ENCODE measurements around the gene MTARC1.

The MTARC1 gene

GRCh38 chr1:220807726-220808125 is 21.0 kb downstream of the MTARC1 start:
- DNase-seq: no peak

GRCh38 chr1:220808345-220809186 is 21.9 kb downstream of the MTARC1 start:
- DNase-seq: no peak

GRCh38 chr1:220809187-220809550 is 22.5 kb downstream of the MTARC1 start:
- DNase-seq: no peak

- DNase-seq: no peak
These were observed 23.0 kb downstream of the MTARC1 start for GRCh38 chr1:220809704-220810103.

- peak; percentile 86 to 88 for DNase-seq
These were observed 23.5 kb downstream of the MTARC1 start for GRCh38 chr1:220810179-220810653.

GRCh38 chr1:220810963-220811362 is 24.2 kb downstream of the MTARC1 start:
- DNase-seq: no peak

GRCh38 chr1:220811695-220812094 is 25.0 kb downstream of the MTARC1 start:
- DNase-seq: no peak

- no peak for DNase-seq
These were observed 25.6 kb downstream of the MTARC1 start for GRCh38 chr1:220812308-220812707.

- DNase-seq: no peak
These were observed 26.3 kb downstream of the MTARC1 start for GRCh38 chr1:220813013-220813412.

GRCh38 chr1:220815409-220815808 is 28.7 kb downstream of the MTARC1 start:
- no peak for DNase-seq

- DNase-seq: no peak
These were observed 31.2 kb downstream of the MTARC1 start for GRCh38 chr1:220817907-220818306.

GRCh38 chr1:220818421-220819173 is 31.9 kb downstream of the MTARC1 start:
- no peak for DNase-seq

GRCh38 chr1:220819467-220820026 is 32.8 kb downstream of the MTARC1 start:
- DNase-seq: no peak

- no peak for DNase-seq
These were observed 37.6 kb downstream of the MTARC1 start for GRCh38 chr1:220824031-220824989.

GRCh38 chr1:220825819-220826551 is 39.3 kb downstream of the MTARC1 start:
- DNase-seq: no peak

GRCh38 chr1:220826729-220827128 is 40.0 kb downstream of the MTARC1 start:
- DNase-seq: no peak

GRCh38 chr1:220827445-220828178 is 40.9 kb downstream of the MTARC1 start:
- DNase-seq: no peak

- no peak for DNase-seq
These were observed 41.4 kb downstream of the MTARC1 start for GRCh38 chr1:220828179-220828490.

- no peak for DNase-seq
These were observed 42.4 kb downstream of the MTARC1 start for GRCh38 chr1:220828950-220829586.

GRCh38 chr1:220833436-220833835 is 46.7 kb downstream of the MTARC1 start:
- DNase-seq: no peak

Data from Kasumi-1 (cell line).